Suprapubic skin (tissue), 4 donors: ENCODE results near the gene MUS81. TPM values are rescaled to one million over a fixed set of nuclear protein-coding genes. Genes with fewer than 3 reads are reported as not detected.
A peak's percentile ranks its signal among the peaks of the same experiment; 100 is the strongest.

Experiments
- DNase-seq, 2 donors: peaks; one replicate each; pipeline ENCODE4 v3.0.0-alpha.2; 2019; ENCODE audit warnings: low spot score in 2 of 2
- H3K27ac ChIP-seq: fragments of 200-600 bp; sonication (generic); one replicate; pipeline ENCODE4 v1.5.1; 2019
- H3K27me3 ChIP-seq: fragments of 200-600 bp; sonication (generic); one replicate; pipeline ENCODE4 v1.5.1; 2019
- H3K36me3 ChIP-seq: fragments of 200-600 bp; sonication (generic); one replicate; pipeline ENCODE4 v1.5.1; 2019
- H3K4me1 ChIP-seq: fragments of 200-600 bp; sonication (generic); one replicate; pipeline ENCODE4 v1.5.1; 2019
- H3K4me3 ChIP-seq: fragments of 200-600 bp; sonication (generic); one replicate; pipeline ENCODE4 v1.5.1; 2019; ENCODE audit warnings: mild to moderate bottlenecking
- H3K9me3 ChIP-seq: fragments of 200-600 bp; sonication (generic); one replicate; pipeline ENCODE4 v1.5.1; 2019
- CTCF ChIP-seq, 2 donors: fragments of 200-600 bp in 1 of 2; fragments of 450-650 bp in 1 of 2; sonication (generic) in 1 of 2; IDR thresholded peaks; one replicate each; pipeline ENCODE4 v1.5.1; 2016 to 2019; ENCODE audit warnings: antibody characterized with exemption in 2 of 2, mild to moderate bottlenecking in 1 of 2, moderate library complexity in 1 of 2
- EP300 ChIP-seq: sonication (generic); formaldehyde crosslinking; IDR thresholded peaks from one replicate; pipeline ENCODE4 v1.6.1; 2017; ENCODE audit warnings: antibody characterized with exemption
- POLR2A ChIP-seq, 2 donors: fragments of 450-650 bp; IDR thresholded peaks; one replicate each; pipeline ENCODE4 v1.6.1; 2017; ENCODE audit warnings: antibody characterized with exemption in 2 of 2, mild to moderate bottlenecking in 2 of 2, moderate library complexity in 2 of 2
- POLR2AphosphoS5 ChIP-seq, 3 donors: sonication (generic); formaldehyde crosslinking; IDR thresholded peaks; one replicate each; pipeline ENCODE4 v1.6.1; 2017; ENCODE audit warnings: antibody characterized with exemption in 3 of 3
- WGBS: methylation state at CpG from one replicate; pipeline ENCODE4 v1.1.5; 2018; 5-methylcytosine and 5-hydroxymethylcytosine counted together
- total RNA-seq, 4 donors: library from RNA; depleted of rRNA; stranded (reverse); fragments of >200 nt; gene quantifications; one replicate each; pipeline ENCODE4 v1.1.0, GENCODE V29; 2016

The MUS81 gene
- total RNA-seq, 4 donors from 2014 or later = 22.8 to 46.2 (median 32.2) TPM

DNA sequence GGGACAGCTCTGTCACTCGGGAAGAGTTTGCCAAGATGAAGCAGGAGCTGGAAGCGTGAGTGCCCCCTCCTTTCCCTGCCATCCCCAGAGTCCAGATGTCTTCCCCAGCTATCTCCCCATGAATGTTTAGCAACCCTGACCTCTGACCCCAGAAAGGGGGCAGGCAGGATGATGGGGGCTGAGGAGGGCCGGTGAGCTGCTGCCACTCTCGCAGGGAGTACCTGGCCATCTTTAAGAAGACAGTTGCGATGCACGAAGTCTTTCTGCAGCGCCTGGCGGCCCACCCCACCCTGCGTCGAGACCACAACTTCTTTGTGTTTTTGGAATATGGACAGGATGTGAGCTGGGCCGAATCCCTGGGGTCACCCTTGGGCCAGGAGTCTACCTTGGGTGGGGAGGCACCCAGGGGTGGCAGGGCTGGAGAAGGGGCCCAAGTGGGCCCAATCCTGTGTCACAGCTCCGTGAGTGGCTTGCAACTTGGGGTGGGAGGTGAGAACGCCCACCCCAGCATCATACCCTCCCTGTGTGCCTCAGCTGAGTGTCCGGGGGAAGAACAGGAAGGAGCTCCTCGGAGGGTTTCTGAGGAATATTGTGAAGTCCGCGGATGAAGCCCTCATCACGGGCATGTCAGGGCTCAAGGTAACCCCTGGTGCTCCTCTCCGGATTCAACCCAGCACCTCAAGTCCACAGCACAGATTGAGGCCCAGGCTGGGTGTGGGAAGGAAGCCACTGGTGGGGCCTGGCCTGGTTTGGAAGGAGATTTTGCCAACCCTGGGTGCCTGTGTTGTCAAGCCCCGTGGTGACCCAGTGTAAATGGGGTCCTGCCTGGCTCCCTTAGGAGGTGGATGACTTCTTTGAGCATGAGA lies 9.8 kb upstream of the MUS81 start:
- WGBS = 75% methylated on average over 15 of the region's 20 CpGs
- Histone ChIP-seq H3K27me3 (no peaks in the 10 kb centered on the region), H3K27ac (no peak overlapping the region), H3K36me3 (peaks cover 47% of the 10 kb centered on the region), H3K4me1 (peaks cover 29% of the 10 kb centered on the region), H3K9me3 (no peaks in the 10 kb centered on the region), H3K4me3 (no peak overlapping the region)
- DNase-seq = peak in 1 of 2 donors; percentile 56
- TF ChIP-seq EP300 = no peak
- TF ChIP-seq POLR2A (IDR thresholded peaks at IDR 0.05) = no peak
- TF ChIP-seq CTCF (IDR thresholded peaks at IDR 0.05) = no peak
- TF ChIP-seq POLR2AphosphoS5 (IDR thresholded peaks at IDR 0.05) = no peak

- no peak for TF ChIP-seq EP300
- TF ChIP-seq POLR2AphosphoS5 (IDR thresholded peaks at IDR 0.05) = no peak
- TF ChIP-seq POLR2A (IDR thresholded peaks at IDR 0.05) = no peak
- peak in 1 of 2 donors; percentile 37 for TF ChIP-seq CTCF (IDR thresholded peaks at IDR 0.05)
- Histone ChIP-seq H3K4me3 (no peak overlapping the region), H3K36me3 (peaks cover 53% of the 10 kb centered on the region), H3K27me3 (no peaks in the 10 kb centered on the region), H3K9me3 (no peaks in the 10 kb centered on the region), H3K4me1 (peaks cover 36% of the 10 kb centered on the region), H3K27ac (no peak overlapping the region)
- no peak for DNase-seq
- 78% methylated on average over 5 of the region's 14 CpGs for WGBS
Measured at GRCh38 chr11:65851083-65851579, 9.1 kb upstream of the MUS81 start.

GRCh38 chr11:65851811-65852507 lies 8.3 kb upstream of the MUS81 start:
- peaks cover 44% of the 10 kb centered on the region for H3K4me1 ChIP-seq

GRCh38 chr11:65852508-65853245 lies 7.6 kb upstream of the MUS81 start:
- H3K27ac ChIP-seq = no peak overlapping the region
- DNase-seq = peak; percentile 66 to 73

More at GRCh38 chr11:65851811-65852507, 8.3 kb upstream of the MUS81 start:
- Histone ChIP-seq H3K27ac (no peak overlapping the region), H3K9me3 (no peaks in the 10 kb centered on the region), H3K4me3 (no peak overlapping the region), H3K27me3 (no peaks in the 10 kb centered on the region), H3K36me3 (peaks cover 54% of the 10 kb centered on the region)
- peak in 1 of 2 donors; percentile 56 for DNase-seq
- TF ChIP-seq CTCF (IDR thresholded peaks at IDR 0.05) = no peak
- no peak for TF ChIP-seq EP300
- TF ChIP-seq POLR2AphosphoS5 (IDR thresholded peaks at IDR 0.05) = no peak
- no peak for TF ChIP-seq POLR2A (IDR thresholded peaks at IDR 0.05)
- WGBS = 70% methylated on average over 10 of the region's 10 CpGs

More at GRCh38 chr11:65852508-65853245, 7.6 kb upstream of the MUS81 start:
- Histone ChIP-seq H3K4me3 (no peak overlapping the region), H3K27me3 (no peaks in the 10 kb centered on the region), H3K36me3 (peaks cover 54% of the 10 kb centered on the region), H3K4me1 (peaks cover 44% of the 10 kb centered on the region), H3K9me3 (no peaks in the 10 kb centered on the region)
- TF ChIP-seq EP300 (no peak), CTCF (IDR thresholded peaks at IDR 0.05) (no peak), POLR2A (IDR thresholded peaks at IDR 0.05) (no peak), POLR2AphosphoS5 (IDR thresholded peaks at IDR 0.05) (no peak)
- WGBS = 67% methylated on average over 29 of the region's 33 CpGs
